ENCODE measurements around the gene PDCD4.
"Not testable (repeated sequence)": the region's sequence is repeated elsewhere in the genome, so short reads cannot be mapped to it uniquely, and the experiment has no call there.

PDCD4 gene

DNA sequence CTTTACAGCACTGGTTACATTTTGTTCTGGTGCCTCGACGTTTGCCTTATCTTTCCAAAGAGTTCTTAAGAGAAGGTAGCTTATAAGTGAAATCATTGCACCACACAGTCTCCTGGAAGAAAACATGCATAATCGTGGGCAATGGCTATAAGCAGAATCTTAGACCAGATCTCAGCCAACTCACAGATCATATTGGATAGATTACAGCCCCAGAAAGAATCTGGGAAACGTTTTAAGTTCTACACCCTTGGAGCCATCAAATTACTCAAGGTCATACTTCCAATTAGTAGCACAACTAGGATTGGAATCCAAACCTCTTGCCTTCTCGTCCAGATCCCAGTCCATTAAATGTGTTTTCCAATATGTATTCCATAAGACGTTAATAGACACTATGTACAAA lies 8.8 kb upstream of the PDCD4 start:
- DNase-seq, result no peak

DNA sequence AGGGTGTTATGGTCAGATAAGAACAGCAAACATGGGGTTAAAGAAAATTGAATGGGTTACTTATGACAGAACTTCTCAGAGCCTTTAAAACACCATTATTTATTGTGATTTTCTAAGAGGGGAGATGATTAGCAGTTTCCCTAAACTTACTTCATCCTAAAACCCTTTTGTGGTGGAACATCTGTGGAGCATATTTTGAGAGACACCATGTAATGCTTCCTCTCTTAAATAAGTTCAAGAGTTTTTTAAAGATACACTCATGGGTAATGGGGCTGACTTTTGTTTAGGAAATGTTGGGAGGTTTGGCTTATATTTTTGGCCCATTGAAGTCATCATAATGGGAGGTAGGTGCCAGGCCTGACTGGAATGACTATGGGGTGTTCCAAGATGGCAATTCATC lies 8.4 kb upstream of the PDCD4 start:
- DNase-seq, result no peak

DNA sequence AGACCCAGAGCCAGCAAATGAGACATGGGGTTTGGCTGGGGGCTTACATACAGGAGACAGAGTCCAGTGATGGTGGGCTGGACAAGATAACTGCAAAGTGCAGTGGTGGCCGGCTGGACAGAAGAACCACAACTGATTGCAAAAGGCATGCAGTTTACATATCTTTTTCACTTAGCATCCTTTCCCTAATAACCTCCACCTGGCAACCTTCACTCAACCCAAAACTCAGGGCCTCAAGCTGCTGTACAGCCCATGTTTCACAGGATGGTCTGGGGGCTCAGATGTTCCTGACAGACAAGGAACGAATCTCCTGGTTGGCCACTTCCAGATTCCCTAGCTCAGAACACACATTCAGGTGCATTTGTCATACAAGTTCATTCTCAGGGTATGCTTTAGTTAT lies 7.8 kb upstream of the PDCD4 start:
- no peak for DNase-seq

DNA sequence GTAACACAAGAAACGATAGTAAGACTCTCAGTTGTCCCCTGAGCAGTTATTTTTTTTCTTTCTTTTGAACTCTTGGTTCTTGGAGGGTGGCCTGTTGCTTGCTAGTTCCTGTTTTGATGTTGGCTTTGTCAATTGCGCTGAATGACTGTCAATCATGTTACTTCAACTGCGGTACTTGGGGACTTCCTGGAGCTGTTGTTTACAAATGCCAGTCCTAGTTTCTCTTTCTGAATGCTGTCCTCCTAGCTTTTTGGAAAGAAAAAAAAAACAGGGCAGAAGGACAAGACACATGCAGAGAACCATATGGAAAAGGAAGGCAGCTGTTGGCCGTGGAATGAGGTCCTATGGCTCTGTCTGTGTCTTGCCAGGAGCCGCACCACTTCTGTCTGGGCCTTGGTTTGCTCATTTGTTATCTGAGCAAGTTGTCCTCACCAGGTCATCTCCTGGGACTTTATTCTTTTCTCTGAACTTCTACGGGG lies 7.0 kb upstream of the PDCD4 start:
- no peak for DNase-seq

DNA sequence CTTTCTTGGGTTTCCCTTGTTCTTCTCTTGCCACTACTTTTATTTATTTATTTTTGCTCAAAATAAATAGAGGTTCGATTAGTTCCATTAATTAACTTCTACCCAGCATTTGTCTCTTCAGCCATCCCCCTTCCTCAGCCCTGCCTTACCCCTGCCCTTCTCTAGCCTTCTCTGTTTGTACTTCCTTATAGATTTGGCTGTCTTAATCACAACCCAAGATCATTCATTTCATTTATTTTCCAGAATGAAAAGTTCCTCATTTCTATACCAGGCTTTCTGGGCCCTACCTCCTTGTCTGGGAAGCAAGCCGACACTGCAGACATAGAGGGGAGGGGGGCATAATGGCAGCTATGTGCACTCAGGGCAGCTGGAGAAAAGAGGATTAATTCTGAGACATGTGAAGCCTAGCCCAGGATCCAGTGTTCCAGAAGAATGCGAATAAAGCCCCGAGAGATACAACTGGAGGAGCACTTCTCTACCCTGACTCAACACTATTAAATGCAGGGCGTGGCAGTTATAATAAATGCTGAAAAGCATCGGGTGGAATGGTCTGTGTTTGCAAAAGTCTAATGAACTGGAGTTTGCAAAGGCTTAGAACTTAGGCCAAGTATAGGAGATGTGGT lies 6.4 kb upstream of the PDCD4 start:
- no peak for DNase-seq

DNA sequence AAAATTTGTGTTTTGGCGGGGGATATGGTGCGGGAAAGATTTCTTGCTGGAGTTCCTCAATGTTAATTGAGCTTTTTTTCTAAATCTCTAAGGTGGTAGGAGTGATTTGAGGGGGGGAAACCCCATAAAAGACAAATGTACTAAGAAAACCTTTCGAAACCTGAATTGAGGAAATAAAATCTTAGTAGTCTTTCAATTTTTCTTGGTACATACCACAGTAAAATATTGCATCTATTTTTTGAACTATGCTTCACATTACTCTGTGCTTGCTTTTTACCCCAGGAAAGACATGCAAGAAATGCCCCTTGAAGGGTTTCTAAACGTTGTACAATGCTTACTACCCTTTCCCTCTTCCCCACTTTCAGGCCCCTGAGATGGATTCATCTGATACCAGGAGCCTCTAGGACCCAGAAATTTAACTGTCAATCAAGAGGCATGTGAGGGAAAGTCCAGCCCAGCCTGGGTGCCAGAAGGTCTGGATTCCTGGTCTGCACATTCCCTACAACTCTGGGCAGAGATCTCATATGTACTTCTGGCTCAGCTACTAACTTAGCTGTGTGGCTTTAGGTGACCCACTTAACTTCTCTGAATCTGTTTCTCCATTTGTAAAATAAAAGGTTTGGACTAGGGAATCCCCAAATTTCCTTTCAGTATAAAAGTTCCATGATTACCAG lies 5.8 kb upstream of the PDCD4 start:
- DNase-seq, result no peak

DNA sequence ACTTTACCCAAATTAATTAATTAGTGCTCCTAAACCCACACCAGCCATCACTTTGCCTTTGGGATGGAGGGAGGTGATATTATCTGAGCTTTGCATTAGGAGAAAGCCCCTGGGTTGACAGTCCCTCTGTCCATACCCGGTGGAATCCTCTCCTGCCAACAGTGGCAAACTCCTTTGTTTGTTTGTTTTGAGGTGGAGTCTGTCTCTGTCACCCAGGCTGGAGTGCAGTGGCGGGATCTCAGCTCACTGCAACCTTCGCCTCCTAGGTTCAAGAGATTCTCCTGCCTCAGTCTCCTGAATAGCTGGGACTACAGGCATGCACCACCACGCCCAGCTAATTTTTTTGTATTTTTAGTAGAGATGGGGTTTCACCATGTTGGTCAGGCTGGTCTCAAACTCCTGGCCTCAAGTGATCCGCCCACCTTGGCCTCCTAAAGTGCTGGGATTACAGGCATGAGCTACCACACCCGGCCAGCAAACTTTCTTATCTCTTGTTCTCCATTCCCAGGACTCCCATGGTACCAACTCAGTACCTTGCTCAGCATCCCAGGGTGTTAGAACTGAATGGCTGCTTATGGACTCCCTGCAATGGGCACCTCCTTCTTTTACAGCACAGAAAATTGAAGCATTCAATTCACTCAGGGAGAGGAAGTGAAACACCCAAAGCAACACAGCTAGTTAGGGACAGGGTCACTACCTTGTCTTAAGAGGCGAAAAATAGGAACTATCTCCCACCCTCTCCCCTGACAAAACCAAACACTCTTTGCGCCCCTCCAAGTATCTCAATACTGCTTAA lies 4.5 kb upstream of the PDCD4 start:
- DNase-seq, result not testable (repeated sequence)

DNA sequence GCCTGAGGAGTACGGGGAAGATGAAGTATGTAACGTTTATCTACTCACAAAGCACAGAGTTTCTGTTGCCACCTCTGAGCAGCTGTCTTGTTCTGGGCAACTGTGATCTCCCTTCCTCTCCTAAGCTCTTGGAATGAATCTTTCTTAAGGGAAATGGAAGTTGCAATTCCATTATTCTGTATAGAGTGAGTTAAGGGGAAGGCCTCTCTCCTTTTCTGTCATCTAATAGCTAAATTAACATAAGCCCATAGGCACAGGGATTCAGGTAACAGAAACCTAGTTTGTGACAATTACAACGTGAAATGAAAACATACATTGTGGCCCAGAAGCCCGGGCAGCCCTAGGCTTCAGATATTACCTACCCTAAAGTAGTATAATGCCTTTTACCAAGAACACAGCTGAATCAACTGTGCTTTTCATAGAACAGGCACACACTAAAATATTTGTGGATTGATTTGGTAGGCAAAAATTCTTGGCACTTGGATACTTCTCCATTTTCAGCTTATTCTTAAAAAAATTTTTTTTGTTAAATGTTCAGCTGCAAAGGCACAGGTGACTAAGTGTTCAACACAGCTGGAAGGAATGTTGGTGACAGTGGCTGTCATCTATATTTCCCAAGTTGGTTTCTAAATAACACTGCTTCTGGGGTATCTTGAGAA lies 3.8 kb upstream of the PDCD4 start:
- no peak for DNase-seq

DNA sequence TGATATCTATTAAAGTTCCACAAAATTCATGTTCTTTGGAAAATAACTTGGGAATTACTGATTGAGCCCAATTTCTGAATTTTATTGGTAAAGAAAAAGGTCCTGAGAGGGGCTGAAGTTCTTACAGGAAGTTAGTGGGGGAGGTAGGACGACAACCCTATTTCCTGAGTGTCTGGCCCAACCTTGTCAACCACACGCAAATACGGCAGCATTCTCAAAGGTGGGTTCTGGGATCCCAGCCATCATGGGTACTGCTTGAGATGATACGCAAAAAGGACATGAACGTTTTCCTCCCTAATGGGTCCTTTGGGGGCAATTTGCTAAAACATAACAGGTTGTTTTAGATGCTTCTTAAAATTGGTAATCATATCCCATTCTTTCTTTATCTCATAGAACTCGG lies 2.7 kb upstream of the PDCD4 start:
- no peak for DNase-seq

DNA sequence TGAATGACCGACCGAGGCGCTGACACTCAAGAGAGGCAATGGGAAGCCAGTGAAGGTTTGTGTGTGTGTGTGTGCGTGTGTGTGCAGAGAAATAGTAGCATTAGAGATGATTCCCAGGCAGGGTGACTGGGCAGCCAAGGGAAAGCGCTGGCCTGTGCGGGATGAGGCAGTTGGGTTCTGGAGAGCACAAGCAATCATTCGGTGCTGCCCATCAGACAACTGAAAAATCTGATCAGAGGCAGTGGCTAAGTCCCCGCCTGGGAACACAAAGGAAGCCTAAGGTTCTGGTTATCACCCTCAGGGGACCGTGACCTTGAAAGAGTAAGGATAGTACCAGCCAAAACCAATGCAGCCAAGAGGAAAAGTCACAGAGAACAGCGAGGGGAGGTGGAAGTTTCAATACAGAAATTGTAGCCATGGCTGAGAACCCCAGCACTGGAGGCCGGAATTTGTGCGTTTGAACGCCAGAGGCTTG lies 868 bp upstream of the PDCD4 start:
- DNase-seq, result no peak

DNA sequence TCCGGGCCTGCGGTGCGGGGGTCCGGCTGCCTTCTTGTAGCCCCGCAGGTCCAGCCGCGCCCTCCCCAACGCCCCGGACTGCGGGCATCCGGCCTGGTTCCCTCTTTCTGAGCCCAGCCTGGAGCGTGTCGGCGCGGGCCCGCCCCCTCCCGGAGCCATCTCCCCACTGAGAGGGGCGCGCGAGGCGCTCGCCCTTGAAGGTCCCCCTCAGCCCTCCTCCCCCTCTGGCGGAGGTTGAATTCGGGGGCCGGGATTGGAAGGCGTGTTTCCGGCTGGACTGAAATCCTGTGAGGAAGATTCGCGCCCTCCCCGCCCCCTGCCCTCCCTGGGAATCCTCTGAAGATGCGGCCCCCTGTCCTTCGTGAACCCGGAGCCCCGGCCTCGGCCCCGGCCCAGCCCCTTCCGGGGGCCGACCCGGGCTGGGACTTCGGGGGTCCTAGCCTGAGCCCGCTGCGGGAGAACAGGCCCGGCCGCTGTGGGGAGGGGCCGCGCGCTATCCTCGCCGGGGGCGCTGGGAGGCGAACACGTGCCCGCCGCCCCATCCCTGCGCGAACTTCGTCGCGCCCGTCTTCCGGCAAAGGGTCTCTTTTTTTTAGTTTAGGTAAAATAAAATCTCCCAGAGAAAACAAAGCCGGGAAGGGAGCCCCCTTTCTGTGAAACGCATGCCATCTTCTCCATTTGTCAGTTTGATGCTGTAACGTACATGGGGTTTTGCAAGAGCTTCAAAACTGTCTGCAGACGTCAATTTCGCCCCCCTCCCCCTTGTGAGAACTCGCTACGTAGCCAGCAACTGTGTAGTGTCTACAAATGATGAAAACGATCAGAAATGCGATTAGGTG lies 636 bp downstream of the PDCD4 start:
- no peak for DNase-seq

DNA sequence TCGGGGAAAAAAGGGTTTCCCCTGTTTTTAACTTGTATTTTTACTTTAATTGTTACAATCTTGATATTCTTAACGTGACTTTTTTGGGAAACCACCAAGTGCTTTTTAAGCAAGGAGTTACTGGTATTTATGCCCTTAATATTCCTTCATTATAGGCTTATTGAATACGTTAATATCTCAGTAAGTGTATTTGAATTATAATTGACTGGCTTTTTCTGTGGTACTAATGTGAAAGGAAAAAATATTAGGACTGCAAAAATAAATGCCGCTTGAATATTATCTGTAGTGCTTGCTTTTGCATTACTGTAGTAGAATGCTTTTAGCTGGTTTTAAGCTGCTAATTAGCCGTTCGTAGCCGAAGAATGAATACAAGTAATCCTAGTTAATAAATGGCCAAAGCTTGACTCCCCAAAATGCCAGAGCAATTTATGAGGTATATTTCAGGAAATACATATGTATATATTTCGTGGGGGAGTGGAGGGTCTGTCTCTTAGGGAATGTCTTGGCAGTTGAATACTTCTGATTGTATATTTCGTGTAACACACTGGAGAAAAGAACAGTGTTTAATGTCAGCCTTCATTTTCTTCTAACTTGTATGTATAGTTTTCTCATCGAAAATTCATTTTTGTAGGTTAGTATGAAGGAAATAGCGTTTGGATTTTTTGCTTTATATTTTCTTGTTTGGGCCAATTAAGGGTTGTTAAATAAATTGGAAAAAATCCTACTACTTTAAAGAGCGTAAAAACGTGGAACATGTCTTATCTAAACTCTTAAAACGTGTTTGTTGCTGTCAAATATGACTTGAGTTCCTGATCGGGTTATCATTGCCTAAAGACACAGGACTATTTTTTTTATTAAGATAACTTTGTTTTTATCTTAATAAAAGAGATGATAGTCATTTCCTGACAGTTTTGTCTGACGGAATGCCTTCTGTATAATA lies 1.5 kb downstream of the PDCD4 start:
- DNase-seq, result no peak

DNA sequence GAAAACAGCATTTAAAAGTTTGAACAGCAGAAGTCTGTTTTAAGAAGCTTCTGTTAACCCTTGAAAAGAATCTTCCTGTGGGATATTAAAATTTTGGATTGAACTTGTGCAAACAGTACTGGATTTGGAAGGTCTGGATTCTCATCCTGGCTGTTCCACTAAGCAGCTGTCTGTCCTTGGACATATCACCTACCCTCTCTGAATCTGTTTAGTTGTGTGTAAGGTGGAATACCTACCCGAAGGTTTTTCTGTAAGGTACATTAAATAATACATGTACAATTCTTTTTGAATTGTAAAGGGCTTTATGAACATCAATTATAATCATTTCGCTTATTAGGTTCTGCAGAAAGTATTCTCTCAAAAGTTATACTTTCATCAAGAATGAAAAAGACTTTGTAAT lies 2.2 kb downstream of the PDCD4 start:
- no peak for DNase-seq

DNA sequence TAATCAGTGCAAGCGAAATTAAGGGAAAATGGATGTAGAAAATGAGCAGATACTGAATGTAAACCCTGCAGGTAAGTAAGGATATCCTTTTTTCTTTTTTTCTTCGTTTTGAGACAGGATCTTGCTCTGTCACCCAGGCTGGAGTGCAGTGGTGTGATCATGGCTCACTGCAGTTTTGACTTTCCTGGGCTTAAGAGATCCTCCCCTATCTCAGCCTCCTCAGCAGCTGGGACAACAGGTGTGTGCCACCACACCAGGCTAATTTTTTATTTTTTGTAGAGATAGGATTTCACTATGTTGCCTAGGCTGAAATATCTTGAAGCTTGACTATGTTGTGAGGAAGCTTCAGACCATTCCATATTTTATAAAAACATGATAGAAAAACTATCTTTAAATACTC lies 4.3 kb downstream of the PDCD4 start:
- DNase-seq, result no peak

DNA sequence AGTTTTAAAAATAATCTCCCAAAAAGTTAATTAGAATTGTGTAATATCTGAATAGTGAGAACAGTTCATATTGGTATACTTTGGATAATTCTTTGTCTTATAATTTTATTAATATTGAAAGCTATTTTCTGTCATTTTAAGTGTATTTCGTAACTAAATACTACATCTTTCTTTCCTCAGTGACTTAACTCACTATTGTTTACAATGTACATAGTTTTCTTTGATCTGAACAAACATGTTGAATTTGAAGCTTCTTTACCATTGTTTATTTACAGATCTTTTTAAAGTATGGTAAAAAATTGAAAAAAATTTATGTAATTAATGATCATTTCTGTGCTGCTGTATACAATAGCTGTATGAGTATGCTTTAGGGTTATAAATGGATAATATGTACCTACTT lies 5.1 kb downstream of the PDCD4 start:
- DNase-seq, result no peak

DNA sequence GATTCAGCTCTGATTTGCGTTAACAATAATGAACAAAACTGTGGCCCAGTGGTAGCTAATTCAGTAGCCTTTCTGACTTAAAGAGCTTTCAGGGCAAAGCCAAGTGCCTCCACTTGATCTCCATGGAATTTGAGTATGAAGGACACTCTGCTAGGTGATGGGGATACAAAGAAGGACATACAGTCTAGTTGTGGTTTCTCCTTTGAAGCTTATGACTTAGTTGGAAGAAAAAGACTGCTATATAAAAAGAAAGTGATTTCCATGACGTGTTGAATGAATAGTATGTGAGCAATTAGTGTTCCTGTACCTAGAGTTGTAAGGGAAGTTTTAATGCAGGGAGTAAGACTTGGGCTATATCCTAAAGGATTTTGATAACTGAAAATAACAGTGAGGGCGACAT lies 8.3 kb downstream of the PDCD4 start:
- no peak for DNase-seq

DNA sequence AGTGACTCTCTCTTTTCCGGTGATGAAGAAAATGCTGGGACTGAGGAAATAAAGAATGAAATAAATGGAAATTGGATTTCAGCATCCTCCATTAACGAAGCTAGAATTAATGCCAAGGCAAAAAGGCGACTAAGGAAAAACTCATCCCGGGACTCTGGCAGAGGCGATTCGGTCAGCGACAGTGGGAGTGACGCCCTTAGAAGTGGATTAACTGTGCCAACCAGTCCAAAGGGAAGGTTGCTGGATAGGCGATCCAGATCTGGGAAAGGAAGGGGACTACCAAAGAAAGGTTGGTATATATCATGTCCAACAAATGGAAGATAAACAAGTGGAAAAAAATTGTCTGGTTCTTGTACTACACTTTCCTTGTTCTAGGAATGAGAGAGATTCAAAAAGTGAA lies 9.5 kb downstream of the PDCD4 start:
- DNase-seq, result no peak

DNA sequence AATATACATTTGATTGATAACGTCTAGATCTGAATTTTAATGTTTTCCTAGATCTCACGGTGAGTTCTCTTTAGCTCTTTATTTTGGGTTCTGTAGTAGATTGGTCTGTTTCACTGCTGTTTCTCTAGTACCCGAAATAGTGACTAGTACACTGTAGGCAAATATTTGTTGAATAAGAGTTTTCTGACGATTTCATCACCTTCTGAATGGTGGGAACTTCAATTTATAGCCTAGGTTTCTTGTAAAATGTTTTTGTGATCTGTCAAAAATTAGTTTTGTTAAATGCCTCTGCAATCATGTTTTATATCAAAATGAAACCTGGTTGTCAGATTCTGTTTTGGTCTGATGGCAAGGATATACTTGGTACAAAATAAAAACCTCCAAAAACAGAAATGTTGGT lies 10.2 kb downstream of the PDCD4 start:
- DNase-seq, result no peak

DNA sequence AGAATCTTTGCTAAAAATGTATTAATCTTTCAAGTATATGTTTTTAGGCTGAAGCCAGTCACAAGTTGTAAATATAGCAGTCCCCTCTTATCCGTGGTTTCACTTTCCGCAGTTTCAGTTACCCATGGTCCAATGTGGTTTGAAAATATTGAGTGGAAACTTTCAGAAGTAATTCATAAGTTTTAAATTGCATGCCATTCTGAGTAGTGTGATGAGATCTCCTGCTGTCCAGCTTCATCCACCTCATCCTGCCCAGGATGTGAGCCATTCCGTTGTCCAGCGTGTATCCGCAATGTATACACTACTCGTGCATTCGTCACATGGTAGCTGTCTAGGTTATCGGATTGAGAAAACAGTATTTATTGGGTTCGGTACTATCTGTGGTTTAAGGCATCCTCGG lies 12.2 kb downstream of the PDCD4 start:
- no peak for DNase-seq

DNA sequence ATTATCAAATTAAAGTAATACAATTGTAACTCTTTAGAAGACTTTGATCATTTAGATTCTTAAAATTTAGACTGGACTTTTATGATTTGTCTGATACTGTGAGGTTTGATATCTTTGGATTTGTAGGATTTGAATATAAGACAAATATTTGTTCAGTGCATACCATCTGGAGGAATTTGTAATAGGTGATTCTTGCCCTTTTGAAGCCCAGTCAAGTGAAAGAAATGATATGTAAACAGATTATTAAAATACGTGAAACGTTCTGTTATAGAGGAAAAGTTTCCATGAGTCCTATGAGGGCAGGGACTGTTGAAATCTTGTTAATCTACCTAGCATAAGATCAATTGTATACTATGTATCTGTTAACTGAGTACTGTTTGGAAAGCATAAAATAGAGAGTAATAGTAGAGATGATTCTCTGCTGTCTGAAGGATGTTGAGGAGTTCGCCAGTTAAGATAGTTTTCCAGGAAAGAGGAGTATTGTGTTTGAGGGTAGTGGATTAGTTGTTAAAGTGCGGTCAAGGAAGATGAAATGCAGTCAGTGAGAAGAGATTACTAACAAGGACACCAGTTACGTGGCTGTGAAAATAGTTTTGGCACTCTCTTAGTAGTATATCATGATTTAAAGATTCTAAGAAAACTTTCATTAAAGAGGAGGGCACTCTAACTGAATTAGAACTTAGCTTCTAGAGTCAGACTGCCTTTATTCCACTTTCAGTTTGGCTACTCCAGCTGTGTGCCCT lies 14.4 kb downstream of the PDCD4 start:
- no peak for DNase-seq

DNA sequence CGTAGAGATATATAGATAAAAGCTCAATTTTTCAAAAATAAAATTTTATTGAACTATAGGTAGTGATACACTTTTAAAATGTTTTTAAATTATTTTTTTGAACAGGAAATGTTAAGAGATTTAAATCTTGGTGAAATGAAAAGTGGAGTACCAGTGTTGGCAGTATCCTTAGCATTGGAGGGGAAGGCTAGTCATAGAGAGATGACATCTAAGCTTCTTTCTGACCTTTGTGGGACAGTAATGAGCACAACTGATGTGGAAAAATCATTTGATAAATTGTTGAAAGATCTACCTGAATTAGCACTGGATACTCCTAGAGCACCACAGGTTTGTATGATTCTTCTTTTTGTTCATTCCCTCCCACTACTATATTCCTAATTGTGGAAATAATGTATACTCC lies 15.8 kb downstream of the PDCD4 start:
- no peak for DNase-seq

All from NCI-H1417 treated with DMSO at 0.1 percent for 48 hours (cell line).